SKM-1 (cell line): ENCODE data around the gene ZFAND3.

Experiments used
- DNase-seq: peaks from one replicate; lab custom pipeline; 2025; ENCODE audit not compliant: unreplicated experiment; lab: John Stamatoyannopoulos, UW

Gene ZFAND3

GRCh38 chr6:38077488-38078030 lies 258.0 kb downstream of the ZFAND3 start:
- DNase-seq, result no peak

- DNase-seq, result no peak
Observed at GRCh38 chr6:38078671-38079070, 259.1 kb downstream of the ZFAND3 start.

- DNase-seq, result no peak
Observed at GRCh38 chr6:38079107-38079506, 259.6 kb downstream of the ZFAND3 start.

GRCh38 chr6:38079537-38079936 lies 260.0 kb downstream of the ZFAND3 start:
- no peak for DNase-seq

- no peak for DNase-seq
Observed at GRCh38 chr6:38080360-38080759, 260.8 kb downstream of the ZFAND3 start.

GRCh38 chr6:38080889-38081288 lies 261.4 kb downstream of the ZFAND3 start:
- no peak for DNase-seq

- no peak for DNase-seq
Observed at GRCh38 chr6:38085031-38085430, 265.5 kb downstream of the ZFAND3 start.

- DNase-seq, result no peak
Observed at GRCh38 chr6:38086346-38086745, 266.8 kb downstream of the ZFAND3 start.

- DNase-seq, result no peak
Observed at GRCh38 chr6:38088010-38088409, 268.5 kb downstream of the ZFAND3 start.

GRCh38 chr6:38088829-38089228 lies 269.3 kb downstream of the ZFAND3 start:
- no peak for DNase-seq

- DNase-seq, result no peak
Observed at GRCh38 chr6:38091613-38092012, 272.1 kb downstream of the ZFAND3 start.

GRCh38 chr6:38092465-38092864 lies 272.9 kb downstream of the ZFAND3 start:
- DNase-seq, result no peak

- DNase-seq, result no peak
Observed at GRCh38 chr6:38092964-38093363, 273.4 kb downstream of the ZFAND3 start.

- DNase-seq, result no peak
Observed at GRCh38 chr6:38095054-38095453, 275.5 kb downstream of the ZFAND3 start.

- DNase-seq, result no peak
Observed at GRCh38 chr6:38099221-38099620, 279.7 kb downstream of the ZFAND3 start.

- DNase-seq, result no peak
Observed at GRCh38 chr6:38100380-38100779, 280.9 kb downstream of the ZFAND3 start.

GRCh38 chr6:38103921-38104320 lies 284.4 kb downstream of the ZFAND3 start:
- DNase-seq, result no peak

- no peak for DNase-seq
Observed at GRCh38 chr6:38105066-38105465, 285.5 kb downstream of the ZFAND3 start.

- DNase-seq, result no peak
Observed at GRCh38 chr6:38107073-38107472, 287.5 kb downstream of the ZFAND3 start.

- no peak for DNase-seq
Observed at GRCh38 chr6:38110481-38110971, 291.0 kb downstream of the ZFAND3 start.

- no peak for DNase-seq
Observed at GRCh38 chr6:38112181-38112580, 292.7 kb downstream of the ZFAND3 start.

- DNase-seq, result no peak
Observed at GRCh38 chr6:38113825-38114576, 294.5 kb downstream of the ZFAND3 start.
